NCI-H748 (cell line): ENCODE results near the gene SMIM8.

Experiments used
- DNase-seq: peaks from one replicate; lab custom pipeline; 2025; ENCODE audit not compliant: unreplicated experiment; lab: John Stamatoyannopoulos, UW

SMIM8 gene

DNA sequence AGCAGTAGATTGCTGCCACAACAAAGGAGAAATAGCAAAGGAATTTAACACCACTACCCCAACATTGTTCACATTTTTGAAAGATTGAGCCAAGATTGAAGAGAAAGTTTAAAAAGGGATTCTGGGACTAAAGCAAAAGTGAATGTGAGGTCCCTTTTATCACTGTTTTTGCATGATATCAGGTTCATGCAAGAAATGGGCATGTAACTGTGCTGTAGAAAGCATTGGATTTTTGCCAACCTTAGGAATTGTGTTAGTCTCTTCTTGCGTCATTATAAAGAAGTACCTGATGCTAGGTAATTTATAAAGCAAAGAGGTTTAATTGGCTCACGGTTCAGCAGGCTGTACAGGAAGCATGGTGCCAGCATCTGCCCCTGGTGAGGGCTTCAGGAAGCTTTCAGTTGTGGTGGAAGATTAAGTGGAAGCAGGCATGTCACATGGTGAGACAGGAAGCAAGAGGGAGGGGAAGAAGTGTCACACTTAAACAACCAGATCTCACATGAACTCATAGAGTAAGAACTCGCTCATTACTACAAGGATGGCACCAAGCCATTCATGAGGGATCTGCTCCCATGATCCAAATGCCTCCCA, 11.3 kb downstream of the SMIM8 start:
- no peak for DNase-seq

DNA sequence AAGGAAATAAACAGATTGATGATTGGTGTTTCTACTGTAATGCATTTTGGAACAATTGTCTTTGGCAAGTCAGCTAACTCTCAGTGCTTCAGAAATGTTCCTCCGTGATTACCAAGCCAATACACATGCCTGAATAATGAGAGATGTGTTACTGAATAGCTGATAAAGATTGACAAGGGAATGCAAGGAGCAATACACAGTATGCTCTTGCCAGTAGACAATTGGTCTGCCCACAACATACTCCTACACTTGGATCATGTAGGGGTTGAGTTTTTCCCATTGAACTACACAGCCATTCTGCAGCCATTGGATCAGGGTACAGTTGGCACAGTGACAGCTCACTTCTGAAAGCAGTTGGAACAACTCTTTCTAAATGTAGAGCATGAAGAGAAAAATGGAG, 12.3 kb downstream of the SMIM8 start:
- no peak for DNase-seq

DNA sequence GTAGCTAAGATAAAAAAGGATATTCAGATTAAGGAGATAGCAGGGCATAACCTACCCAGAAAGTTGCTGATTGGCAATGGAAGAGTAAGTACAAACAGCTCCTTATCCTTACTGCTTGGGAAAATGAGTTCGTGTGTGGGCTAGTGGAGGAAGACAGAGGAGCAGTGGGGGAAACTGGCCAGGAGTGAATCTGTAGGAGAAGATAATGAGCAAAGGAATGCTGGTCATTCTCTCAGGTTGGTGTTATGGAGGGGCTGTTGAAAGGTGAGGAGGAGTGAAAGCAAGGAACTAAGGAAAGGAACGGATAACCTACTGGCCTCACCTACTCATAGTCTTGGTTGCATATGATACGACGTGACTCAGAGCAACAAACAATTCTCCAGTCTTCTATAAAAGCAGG, 14.0 kb downstream of the SMIM8 start:
- DNase-seq, result no peak

DNA sequence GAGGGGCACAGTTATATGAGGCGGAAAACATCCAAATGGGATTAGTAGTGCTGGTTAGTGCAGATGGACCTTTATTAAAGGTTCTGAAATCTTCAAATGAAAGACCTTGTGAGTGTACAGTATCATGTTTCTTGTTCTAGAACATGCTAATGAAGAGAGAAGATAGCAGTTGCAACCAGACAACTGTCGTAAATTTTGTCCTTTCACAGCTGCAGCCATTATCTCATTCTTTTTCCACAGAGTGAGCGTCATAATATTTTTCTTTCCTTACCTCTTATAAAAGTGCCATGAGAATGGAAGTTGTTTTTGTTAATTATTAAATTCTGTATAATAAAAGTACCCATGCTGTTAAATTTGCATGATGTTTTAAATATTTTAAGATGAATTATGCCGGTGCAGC, 17.8 kb downstream of the SMIM8 start:
- DNase-seq, result no peak

DNA sequence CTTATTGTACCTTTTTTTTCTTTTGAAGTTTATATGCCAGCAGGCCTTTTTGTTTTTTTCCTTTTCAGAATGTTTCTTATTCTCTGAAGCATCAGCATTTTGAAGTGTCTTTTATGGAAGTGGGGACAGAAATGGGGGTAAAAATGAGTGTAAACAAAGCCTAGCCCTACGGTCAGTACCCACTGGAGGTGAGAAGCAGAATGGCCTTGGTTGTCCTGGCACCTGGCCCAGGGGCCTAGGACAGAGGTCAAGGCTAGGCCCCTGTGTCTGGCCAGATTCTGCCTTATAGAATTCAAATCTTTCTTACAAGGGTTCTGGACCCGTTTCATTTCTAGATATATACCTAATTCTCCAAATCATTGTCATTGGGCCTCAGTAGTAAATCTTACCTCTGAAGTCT, 18.8 kb downstream of the SMIM8 start:
- no peak for DNase-seq

DNA sequence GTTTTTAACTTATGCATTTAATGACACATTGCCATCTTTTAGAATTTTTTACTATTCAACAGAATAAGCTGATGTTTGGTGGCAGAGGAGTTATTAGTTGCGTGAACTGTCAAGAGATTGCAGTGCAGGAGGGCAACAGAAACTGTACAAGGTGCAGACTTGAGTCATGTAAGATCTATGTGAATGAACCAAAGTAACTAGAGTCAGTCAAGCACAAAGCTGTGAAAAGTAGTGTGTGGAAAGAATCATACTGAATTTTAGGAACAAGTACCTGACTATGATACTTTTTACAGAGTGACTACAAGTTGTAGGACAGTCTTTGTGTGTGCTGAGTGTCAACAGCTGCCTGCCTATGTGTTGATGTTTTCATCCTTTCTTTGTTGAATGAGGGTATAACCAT, 19.5 kb downstream of the SMIM8 start:
- no peak for DNase-seq

DNA sequence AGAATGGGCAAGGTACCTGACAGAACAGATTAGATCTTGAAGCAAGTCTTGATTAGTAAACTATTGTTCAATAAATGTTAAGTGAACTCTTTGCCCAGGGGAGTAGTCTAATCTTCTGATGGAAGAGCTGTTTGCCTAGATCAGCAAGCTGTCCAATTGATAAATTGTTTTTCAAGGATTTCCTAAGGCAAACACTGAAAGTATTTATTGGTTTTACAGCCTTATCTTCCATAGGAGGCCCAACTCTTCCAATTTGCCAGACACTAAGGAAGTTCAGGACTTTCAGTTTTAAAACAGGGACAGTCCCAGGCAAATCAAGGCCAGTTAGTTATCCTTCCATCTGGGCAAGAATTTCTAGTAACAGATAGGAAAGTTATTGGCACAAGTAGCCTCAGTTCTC, 20.4 kb downstream of the SMIM8 start:
- DNase-seq, result no peak

DNA sequence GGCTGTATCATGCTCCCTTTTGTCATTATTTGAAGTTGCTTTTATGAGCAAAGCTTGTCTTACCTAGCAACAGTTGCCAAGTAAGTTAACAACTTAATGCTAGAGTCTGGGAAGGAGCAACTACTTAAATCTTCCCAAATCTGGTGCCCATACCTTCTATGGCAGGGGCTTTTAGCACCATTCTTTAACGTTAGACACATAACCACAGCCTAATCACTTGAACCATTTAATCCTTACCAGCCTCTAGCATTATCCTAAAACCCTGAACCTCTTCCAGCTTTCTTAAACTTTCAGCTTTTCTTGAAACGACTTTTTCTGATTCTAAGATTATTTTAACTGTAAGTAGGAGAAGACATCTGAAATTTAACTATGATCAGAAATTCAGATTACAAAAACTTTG, 22.3 kb downstream of the SMIM8 start, which contains the start of gene C6orf163:
TSS of gene C6orf163 (plus strand) at position 83 of the 400 bp plus-strand sequence. CDS start at position 370, 287 bp downstream.
- DNase-seq, result no peak

DNA sequence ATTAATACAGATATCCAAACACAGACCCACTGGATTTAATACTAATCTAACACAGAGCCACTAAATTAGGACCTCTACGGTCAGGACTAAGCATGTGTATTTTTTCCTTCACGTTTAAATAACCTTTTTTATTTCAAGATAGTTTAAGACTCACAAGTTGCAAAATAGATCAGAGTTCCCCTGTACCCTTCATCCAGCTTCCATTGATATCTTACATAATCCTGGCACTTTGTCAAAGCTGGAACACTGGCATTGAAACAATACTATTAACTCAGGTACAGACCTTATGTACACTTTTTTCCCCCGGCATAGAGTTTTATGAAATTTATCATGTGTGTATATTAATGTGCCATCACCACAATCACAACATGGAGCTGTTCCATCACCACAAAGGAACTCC, 24.3 kb downstream of the SMIM8 start:
- DNase-seq, result no peak

DNA sequence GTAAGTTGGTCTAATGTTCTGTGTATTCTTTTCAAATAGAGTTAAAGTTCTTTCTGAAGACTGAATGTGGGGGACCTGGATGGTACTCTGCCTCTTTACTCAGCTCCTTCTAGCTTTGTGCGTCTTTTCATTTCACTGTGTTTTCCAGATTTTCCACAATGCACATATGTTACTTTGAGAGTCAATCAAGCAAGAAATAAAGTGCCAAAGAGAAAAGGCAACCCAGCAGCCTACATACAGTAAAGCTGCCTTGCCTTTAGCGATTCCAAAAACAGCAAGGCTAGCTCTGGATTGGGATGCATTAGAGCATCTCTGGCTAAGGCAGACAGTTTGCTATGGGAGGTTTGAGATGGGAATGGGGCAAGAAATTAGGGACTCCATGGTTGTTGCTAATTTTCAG, 27.5 kb downstream of the SMIM8 start:
- DNase-seq, result no peak

DNA sequence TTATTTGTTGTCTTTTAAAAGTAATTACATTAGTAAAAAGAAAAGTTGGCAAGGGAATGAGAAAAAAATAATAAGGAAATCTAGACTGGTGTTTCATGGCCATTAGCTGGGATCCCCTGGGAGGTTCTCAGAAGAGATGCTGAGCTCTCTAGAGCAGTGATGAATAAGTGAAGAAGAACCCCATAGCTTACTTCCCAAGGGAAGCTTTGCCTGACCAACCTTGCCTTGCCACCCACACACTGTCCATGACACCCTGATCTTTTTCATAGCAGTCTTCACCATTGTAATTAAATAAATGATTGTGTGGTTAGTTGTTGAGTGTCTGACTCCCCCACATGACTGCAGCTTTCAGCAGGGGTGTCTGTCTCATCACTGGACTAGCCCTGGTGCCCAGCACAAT, 28.1 kb downstream of the SMIM8 start:
- no peak for DNase-seq

DNA sequence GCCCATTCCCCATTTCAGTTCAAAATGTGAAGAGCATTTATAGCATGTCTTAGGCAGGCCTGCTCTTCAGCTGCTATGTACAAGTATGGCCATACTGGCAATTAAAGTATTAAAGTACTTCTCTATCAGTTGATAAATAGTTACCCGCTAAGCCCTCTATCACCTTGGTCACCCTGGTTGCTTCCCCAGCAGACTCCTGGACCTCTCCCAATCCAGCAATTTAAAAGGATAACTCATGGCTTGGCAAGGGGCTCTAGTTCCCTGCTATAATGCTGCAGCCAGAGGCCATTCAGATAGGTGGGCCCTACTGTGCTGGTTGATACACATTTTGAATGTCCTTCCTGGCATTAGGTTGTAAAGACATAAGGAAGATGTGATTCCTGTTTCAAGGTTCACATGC, 29.2 kb downstream of the SMIM8 start:
- no peak for DNase-seq

DNA sequence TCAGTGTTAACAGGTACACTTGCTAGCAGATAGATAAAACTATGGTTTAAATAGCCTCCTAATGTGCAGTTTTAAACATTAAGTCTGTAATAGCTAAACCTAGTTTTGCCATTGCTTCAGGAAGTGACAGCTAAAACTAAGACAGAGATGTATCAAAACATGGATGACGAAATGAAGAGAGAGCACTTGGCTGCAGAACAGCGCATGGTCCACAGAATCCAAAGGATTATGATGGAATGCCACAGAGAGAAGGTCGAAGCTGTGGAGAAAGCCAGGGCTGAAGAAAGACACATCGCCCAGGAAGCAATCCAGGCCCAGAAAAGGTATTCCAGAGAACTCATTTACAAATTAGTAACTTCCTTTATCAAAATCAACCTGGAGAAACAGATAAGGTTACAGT, 33.8 kb downstream of the SMIM8 start:
- no peak for DNase-seq

DNA sequence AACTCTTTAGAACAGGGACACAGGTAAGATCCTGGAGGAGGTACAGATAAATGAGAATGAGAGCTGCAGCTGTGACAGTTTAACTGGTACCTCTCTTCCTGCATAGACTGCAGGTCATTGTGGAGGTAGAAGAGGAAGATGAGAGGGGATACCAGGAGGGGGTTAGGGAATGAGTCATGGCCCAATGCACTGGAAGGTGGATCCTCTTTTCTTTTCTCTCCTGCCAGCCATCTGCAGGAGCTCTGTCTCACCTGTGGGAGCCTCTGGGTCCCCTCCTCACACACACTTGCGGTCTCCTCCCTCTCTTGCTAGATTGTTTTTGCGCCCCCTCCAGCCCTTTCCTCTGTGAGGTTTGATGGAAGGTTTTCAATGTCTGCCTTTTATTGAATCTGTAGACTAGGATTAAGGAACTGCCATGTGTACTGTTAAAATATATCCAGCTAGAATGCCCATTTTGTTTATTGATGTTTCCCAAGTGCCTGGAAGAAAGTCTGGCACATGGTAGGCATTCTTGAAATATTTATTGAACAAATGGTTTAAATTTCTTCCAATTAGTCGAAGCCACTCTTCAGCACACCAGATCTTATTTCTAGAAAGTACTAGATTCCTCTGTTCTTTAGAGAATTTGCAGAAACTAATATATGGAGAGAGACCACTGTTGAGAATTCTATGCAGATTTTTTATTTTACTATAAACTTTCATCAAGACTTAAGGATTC, 35.2 kb downstream of the SMIM8 start:
- no peak for DNase-seq

DNA sequence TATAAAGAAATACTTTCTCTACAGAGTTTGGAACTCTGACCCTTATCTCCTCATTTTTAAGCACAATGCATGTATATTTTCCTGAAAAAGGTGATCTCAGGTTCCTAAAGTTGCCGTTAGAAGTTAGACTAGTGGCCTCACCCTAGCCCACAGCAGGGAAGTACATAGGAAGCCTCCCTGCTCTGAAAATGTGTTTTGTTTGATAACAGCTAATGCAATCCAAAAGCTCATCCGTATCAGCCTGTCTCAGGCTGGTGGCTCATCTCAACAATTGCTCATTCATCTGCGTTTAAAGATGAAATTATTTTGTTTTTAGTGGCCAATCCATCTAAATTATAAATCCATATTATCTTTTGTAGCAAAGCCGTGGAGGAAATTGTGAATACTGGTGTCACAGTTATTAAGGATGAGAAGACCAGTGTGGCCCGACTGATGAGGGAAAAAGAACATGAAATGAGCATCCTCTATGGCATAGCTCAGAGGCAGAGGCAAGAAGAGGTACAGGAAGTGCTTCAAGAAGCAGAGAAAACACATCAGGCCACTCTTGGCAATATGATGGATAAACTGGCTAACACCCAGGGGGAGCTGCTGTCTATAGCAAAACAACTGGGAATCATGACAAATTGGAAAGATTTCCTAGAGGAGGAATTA, 42.3 kb downstream of the SMIM8 start:
- DNase-seq, result no peak

DNA sequence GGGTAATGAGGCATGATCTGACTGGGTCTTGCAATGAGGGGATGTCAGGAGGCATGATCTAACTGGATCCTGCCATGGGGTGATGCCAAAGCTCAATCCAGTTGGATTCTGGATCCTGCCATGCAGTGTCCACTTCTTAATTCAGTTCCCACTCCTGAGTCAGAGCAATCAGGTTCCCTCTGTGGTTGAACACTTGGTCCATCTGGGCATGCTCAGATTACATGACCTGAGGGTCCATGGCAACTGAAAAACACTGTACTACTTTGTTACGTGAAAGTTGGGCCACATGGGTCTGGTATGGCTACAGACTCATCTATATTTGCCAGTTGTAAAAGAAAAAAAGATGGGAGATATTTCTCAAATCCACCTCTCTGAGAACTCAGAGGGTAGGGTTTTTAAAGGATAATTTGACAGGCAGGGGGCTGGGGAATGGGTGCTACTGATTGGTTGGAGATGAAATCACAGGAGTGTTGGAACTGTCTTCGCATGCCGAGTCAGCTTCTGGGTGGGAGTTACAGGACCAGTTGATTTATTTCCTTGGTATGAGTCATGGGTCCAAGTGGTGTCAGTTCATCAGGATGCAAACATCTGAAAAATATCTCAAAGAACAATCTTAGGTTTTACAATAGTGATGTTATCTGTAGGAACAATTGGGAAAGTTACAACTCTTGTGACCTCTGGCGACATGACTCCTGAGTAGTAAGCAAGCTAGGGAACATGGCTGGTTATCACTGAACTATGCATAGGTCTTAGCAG, 43.9 kb downstream of the SMIM8 start:
- DNase-seq, result no peak

DNA sequence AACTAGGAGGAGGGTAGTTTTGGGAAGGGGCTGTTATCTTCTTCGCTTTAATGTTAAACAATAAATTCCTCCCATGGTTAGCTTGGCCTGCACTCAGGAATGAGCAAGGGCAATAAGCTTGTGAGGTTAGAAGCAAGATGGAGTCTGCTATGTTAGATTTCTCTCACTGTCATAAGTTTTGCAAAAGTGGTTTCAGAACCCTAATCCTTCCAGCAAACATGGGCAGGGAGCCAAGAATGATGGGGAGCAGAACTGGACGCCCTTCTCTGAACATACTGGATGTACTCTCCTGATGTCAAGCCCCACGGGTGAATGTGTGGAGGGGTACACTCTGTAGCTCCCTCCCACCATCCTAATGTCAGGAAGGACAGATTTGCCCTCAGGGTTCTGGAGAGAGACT, 44.5 kb downstream of the SMIM8 start:
- DNase-seq, result no peak

DNA sequence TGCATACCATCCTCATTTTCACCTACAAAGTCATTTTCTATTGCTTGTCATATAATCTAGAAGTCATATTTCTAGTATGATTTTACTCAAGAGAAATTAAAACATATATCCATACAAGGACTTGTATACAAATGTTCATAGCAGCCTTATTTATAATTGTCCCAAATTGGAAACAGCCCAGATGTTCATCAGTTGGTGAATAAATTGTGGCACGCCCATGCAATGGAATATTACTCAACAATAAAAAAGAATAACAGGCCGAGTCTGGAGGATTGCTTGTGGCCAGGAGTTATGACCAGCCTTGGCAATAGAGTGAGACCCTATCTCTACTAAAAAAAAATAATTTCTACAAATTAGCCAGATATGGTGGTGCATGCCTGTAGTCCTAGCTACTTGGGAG, 51.0 kb downstream of the SMIM8 start:
- DNase-seq, result no peak

DNA sequence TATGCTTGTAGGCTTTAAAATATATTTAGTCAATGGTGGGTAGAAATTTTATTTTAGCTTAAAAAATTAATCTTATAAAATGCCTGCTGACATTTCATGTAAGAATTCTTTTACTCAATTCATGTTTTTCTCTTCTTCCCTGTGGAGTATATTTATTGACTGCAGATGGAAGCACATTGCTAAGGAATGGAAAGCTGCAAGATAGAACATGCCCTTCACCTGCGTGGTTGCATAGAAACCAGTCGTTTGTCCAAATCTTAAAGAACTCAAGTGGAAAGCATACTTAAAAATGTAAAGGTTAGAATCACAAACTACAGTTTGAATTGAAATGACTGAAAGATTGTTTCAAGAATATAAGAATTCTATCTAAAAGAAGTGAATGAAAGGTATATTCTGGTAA, 52.9 kb downstream of the SMIM8 start:
- DNase-seq, result no peak

DNA sequence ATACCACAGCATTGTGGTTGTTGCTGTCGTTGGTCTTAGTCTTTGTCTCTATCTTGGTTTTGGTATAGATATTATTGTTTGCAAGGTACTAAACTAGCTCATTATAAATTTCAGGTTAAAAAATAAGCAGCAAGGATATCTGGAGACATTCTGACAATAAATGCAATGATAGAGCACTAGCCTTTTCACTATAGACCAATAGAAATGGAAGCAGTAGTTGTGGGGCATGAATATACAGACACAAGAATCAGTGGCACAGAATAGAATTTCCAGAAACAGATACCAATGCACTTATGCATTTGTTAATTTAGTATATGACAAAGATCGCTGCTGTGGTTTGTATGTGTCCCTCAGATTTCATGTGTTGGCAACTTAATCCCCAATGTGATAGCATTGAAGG, 54.3 kb downstream of the SMIM8 start:
- no peak for DNase-seq

DNA sequence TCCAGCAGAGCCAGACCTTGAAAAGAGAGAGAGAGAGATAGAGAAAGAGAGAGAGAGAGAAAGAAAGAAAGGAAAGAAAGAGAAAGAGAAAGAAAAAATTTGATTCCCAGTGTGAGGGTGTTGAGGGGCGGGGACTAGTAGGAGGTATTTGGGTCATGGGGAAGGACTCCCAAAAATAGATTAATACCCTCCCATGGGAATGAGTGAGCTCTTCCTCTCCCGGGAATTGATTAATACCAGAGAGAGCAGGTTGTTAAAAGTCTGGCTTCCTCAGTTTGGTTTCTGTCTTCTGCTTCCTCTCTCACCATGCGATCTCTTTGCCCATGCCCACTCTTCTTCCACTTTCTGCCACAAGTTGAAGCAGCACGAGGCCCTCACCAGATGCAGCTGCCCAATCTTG, 56.6 kb downstream of the SMIM8 start:
- no peak for DNase-seq

DNA sequence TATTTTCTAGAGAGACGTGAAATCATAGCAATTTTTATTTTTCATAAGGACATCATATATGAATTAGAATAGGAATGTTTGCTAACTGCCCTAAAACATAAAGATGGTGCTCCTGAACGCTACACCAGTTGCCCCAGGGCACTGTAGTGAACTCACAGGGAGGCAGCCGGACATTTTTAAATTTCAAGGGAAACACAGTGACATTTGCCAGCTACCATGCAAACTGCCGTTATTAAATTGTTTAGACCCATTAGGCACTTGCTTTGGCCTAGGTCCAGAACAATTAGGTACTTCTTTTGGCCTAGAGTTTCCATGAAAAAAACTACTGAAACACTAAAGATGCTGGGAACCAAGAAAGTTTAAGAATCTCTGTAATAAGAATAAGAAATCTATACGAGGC, 60.5 kb downstream of the SMIM8 start:
- peak; percentile 4 for DNase-seq
